ENCODE data around the gene SLC17A7.

The SLC17A7 gene

DNA sequence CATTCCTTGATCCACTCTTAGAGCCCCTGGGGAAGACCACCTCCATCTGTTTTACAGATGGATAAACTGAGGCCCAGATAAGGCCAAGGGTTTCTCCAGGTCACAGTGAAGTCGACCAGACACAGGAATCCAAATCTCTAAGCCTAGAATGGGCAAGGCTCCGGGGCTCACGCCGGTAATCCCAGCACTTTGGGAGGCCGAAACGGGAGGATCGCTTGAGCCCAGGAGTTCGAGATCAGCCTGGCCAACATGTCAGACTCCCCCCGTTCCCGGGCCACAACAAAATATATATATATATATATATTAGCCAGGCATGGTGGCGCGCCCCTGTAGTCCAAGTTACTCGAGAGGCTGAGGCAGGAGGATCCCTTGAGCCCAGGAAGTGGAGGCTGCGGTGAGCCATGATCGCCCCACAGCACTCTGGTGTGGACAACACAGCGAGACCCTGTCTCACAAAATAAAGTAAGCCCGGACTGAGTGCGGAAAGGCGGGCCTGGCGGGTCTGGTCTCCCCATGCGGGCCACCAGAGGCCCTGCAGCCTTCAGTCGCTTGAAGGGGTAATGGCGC, 45.5 kb upstream of the SLC17A7 start:
- H3K4me3 ChIP-seq: peak overlapping the region in 2 of 10 experiments; percentile 52 to 98; a peak in 4 of 20 replicates
- peak overlapping the region in 9 of 11 experiments; percentile 6 to 69 (median 32); a peak in 9 of 22 replicates for H3K4me2 ChIP-seq
- H4K20me1 ChIP-seq: peaks cover 38 to 43% (median 41%) of the 10 kb centered on the region in 11 experiments
- no peak for TF ChIP-seq Cebpa-rat (IDR thresholded peaks at IDR 0.05)
- peak overlapping the region; percentile 72 to 98 (median 95); a peak in 21 of 22 replicates for H3K27ac ChIP-seq
- H3K9ac ChIP-seq: peak overlapping the region in 9 of 11 experiments; percentile 41 to 99 (median 98); a peak in 15 of 22 replicates
- peaks cover 33 to 41% (median 39%) of the 10 kb centered on the region in 11 experiments for H3K36me3 ChIP-seq
- peaks cover 20 to 36% (median 24%) of the 10 kb centered on the region in 10 experiments for H3K4me1 ChIP-seq
- peaks cover 0 to 7% (median 0%) of the 10 kb centered on the region in 11 experiments; a peak in 2 of 22 replicates for H3K9me3 ChIP-seq (replicated peaks in 1 of 11)
- no peaks in the 10 kb centered on the region for H3K27me3 ChIP-seq

- peaks cover 28 to 35% (median 33%) of the 10 kb centered on the region in 11 experiments for H3K36me3 ChIP-seq
- peak overlapping the region in 3 of 11 experiments; percentile 6 to 46 (median 33); a peak in 1 of 22 replicates for H3K4me2 ChIP-seq
- H3K27me3 ChIP-seq: no peaks in the 10 kb centered on the region
- no peak overlapping the region; a peak in 1 of 22 replicates for H3K9ac ChIP-seq
- no peak for TF ChIP-seq Cebpa-rat (IDR thresholded peaks at IDR 0.05)
- H4K20me1 ChIP-seq: peaks cover 33 to 37% (median 35%) of the 10 kb centered on the region in 11 experiments
- H3K4me1 ChIP-seq: peaks cover 20 to 38% (median 22%) of the 10 kb centered on the region in 10 experiments
- peak overlapping the region in 8 of 11 experiments; percentile 72 to 98 (median 94); a peak in 14 of 22 replicates for H3K27ac ChIP-seq
- H3K9me3 ChIP-seq (replicated peaks in 1 of 11): peaks cover 0 to 7% (median 0%) of the 10 kb centered on the region in 11 experiments; a peak in 2 of 22 replicates
- no peak overlapping the region for H3K4me3 ChIP-seq
Measured at GRCh38 chr19:49486232-49486631, 44.9 kb upstream of the SLC17A7 start.

GRCh38 chr19:49481020-49481683, 39.8 kb upstream of the SLC17A7 start:
- Histone ChIP-seq H3K9me3 (replicated peaks in 1 of 11) (no peaks in the 10 kb centered on the region), H3K27me3 (no peaks in the 10 kb centered on the region), H3K27ac (no peak overlapping the region; a peak in 1 of 22 replicates), H3K9ac (no peak overlapping the region; a peak in 2 of 22 replicates), H3K36me3 (no peaks in the 10 kb centered on the region), H4K20me1 (no peaks in the 10 kb centered on the region), H3K4me2 (peak overlapping the region in 1 of 11 experiments; percentile 11; a peak in 1 of 22 replicates), H3K4me1 (peaks cover 0 to 19% (median 14%) of the 10 kb centered on the region in 10 experiments; a peak in 17 of 20 replicates), H3K4me3 (no peak overlapping the region)
- TF ChIP-seq Cebpa-rat (IDR thresholded peaks at IDR 0.05): no peak

DNA sequence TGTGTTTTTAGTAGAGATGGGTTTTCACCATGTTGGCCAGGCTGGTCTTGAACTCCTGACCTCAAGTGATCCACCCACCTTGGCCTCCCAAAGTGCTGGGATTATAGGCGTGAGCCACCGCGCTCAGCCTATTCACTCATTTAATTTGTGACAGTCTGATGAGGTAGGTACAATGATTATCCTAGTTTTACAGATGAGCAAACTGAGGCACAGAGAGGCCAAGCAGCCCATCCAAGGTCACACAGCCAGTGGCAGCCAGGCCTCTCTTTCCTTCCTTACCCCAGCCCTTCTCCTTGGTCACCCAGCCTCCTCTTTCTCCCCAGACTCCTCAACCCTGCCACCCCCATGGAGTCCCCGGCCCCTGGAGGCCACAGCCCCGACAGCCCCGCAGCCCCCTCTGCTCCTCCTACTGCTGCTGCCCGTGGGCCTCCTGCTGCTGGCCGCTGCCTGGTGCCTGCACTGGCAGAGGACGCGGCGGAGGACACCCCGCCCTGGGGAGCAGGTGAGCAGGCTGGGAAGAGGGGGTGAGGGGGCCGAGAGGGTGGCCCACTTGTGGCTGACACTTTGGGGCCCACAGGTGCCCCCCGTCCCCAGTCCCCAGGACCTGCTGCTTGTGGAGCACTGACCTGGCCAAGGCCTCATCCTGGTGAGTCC, 38.8 kb upstream of the SLC17A7 start:
- Histone ChIP-seq H3K36me3 (no peaks in the 10 kb centered on the region), H3K4me1 (peaks cover 0 to 28% (median 23%) of the 10 kb centered on the region in 10 experiments; a peak in 18 of 20 replicates), H3K27ac (no peak overlapping the region), H3K4me3 (no peak overlapping the region), H4K20me1 (no peaks in the 10 kb centered on the region), H3K4me2 (no peak overlapping the region), H3K9ac (no peak overlapping the region), H3K9me3 (replicated peaks in 1 of 11) (no peaks in the 10 kb centered on the region), H3K27me3 (no peaks in the 10 kb centered on the region)
- TF ChIP-seq Cebpa-rat (IDR thresholded peaks at IDR 0.05): no peak

- no peaks in the 10 kb centered on the region for H4K20me1 ChIP-seq
- H3K9me3 ChIP-seq (replicated peaks in 1 of 11): no peaks in the 10 kb centered on the region
- TF ChIP-seq Cebpa-rat (IDR thresholded peaks at IDR 0.05): no peak
- H3K27me3 ChIP-seq: no peaks in the 10 kb centered on the region
- peak overlapping the region; percentile 19 to 96 (median 86); a peak in 18 of 22 replicates for H3K4me2 ChIP-seq
- H3K4me1 ChIP-seq: peaks cover 17 to 62% (median 57%) of the 10 kb centered on the region in 10 experiments
- H3K27ac ChIP-seq: peak overlapping the region in 5 of 11 experiments; percentile 26 to 71 (median 28); a peak in 7 of 22 replicates
- H3K36me3 ChIP-seq: no peaks in the 10 kb centered on the region; a peak in 1 of 22 replicates
- H3K4me3 ChIP-seq: no peak overlapping the region
- H3K9ac ChIP-seq: peak overlapping the region in 2 of 11 experiments; percentile 5 to 23; a peak in 1 of 22 replicates
Measured at GRCh38 chr19:49475995-49476880, 34.9 kb upstream of the SLC17A7 start.

- H4K20me1 ChIP-seq: peaks cover 0 to 3% (median 0%) of the 10 kb centered on the region in 11 experiments; a peak in 2 of 22 replicates
- no peaks in the 10 kb centered on the region for H3K27me3 ChIP-seq
- no peak for TF ChIP-seq Cebpa-rat (IDR thresholded peaks at IDR 0.05)
- peaks cover 0 to 5% (median 0%) of the 10 kb centered on the region in 11 experiments; a peak in 3 of 22 replicates for H3K36me3 ChIP-seq
- no peaks in the 10 kb centered on the region for H3K9me3 ChIP-seq (replicated peaks in 1 of 11)
- peak overlapping the region in 7 of 11 experiments; percentile 67 to 80 (median 76); a peak in 13 of 22 replicates for H3K9ac ChIP-seq
- H3K27ac ChIP-seq: peak overlapping the region in 7 of 11 experiments; percentile 53 to 80 (median 72); a peak in 7 of 22 replicates
- peak overlapping the region in 2 of 10 experiments; percentile 56 to 71; a peak in 2 of 20 replicates for H3K4me3 ChIP-seq
- H3K4me1 ChIP-seq: peaks cover 26 to 71% (median 66%) of the 10 kb centered on the region in 10 experiments
- peak overlapping the region; percentile 80 to 96 (median 88) for H3K4me2 ChIP-seq
Measured at GRCh38 chr19:49475191-49475917, 34.0 kb upstream of the SLC17A7 start.

DNA sequence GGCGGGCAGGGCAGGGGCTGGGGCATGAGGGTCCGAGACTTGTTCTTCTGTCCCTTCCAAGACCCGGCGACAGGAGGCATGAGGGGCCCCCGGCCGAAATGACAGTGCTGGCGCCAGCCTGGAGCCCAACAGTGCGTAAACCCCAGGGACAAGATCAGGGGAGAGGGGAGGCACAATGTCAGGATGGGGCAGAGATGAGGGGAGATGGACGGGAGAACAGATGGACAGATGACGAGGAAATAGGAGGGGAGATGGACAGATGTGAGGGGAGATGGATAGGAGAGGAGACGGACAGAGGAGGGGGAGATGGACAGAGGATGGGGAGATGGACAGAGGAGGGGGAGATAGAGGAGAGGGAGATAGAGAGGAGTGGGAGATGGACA, 33.2 kb upstream of the SLC17A7 start:
- no peak for TF ChIP-seq Cebpa-rat (IDR thresholded peaks at IDR 0.05)
- Histone ChIP-seq H3K9ac (peak overlapping the region; percentile 65 to 83 (median 76); a peak in 21 of 22 replicates), H3K27me3 (no peaks in the 10 kb centered on the region), H3K27ac (peak overlapping the region in 10 of 11 experiments; percentile 53 to 80 (median 70); a peak in 16 of 22 replicates), H3K4me1 (peaks cover 34 to 79% (median 74%) of the 10 kb centered on the region in 10 experiments), H3K9me3 (replicated peaks in 1 of 11) (no peaks in the 10 kb centered on the region), H3K36me3 (peaks cover 0 to 5% (median 0%) of the 10 kb centered on the region in 11 experiments; a peak in 3 of 22 replicates), H4K20me1 (peaks cover 0 to 11% (median 0%) of the 10 kb centered on the region in 11 experiments; a peak in 6 of 22 replicates), H3K4me3 (peak overlapping the region; percentile 46 to 71 (median 56); a peak in 19 of 20 replicates), H3K4me2 (peak overlapping the region; percentile 80 to 96 (median 88))
